Measurements from ENCODE around the gene SOHLH2.

The SOHLH2 gene

GRCh38 chr13:36147330-36147729 lies 67.0 kb downstream of the SOHLH2 start:
- no peaks in the 10 kb centered on the region for H3K9me3 ChIP-seq (ENCODE audit: low read length)
- H3K4me3 ChIP-seq (ENCODE audit: low read depth, low read length, poor library complexity, severe bottlenecking), result no peak overlapping the region
- no peaks in the 10 kb centered on the region for H3K36me3 ChIP-seq (ENCODE audit: insufficient read depth, low read length)
- H3K9me2 ChIP-seq (ENCODE audit: low read depth, low read length), result no peaks in the 10 kb centered on the region
- no peak overlapping the region for H2AFZ ChIP-seq (ENCODE audit: low read length)
- H3K4me1 ChIP-seq (ENCODE audit: insufficient read depth, low read length, severe bottlenecking), result no peaks in the 10 kb centered on the region
- no peak overlapping the region for H3K4me2 ChIP-seq (ENCODE audit: low read length)
- H3K9ac ChIP-seq (ENCODE audit: low read length), result no peak overlapping the region
- no peak overlapping the region for H3K27ac ChIP-seq (ENCODE audit: low read depth, low read length, poor library complexity, severe bottlenecking)
- no peaks in the 10 kb centered on the region for H3K27me3 ChIP-seq (ENCODE audit: insufficient read depth, low read length)
- no peaks in the 10 kb centered on the region for H4K20me1 ChIP-seq (ENCODE audit: insufficient read depth, low read length)
- no peaks in the 10 kb centered on the region for H3K79me2 ChIP-seq (ENCODE audit: insufficient read depth, low read length)
- TF ChIP-seq CTCF (IDR thresholded peaks at IDR 0.05; ENCODE audit: low read length), result no peak
- TF ChIP-seq EZH2 (IDR thresholded peaks at IDR 0.05; ENCODE audit: borderline replicate concordance, low read length), result no peak
- H3F3A ChIP-seq (ENCODE audit: insufficient read depth, low read length), result no peaks in the 10 kb centered on the region

- no peak for TF ChIP-seq EZH2 (IDR thresholded peaks at IDR 0.05; ENCODE audit: borderline replicate concordance, low read length)
- TF ChIP-seq CTCF (IDR thresholded peaks at IDR 0.05; ENCODE audit: low read length), result no peak
Observed at GRCh38 chr13:36146511-36147269, 67.7 kb downstream of the SOHLH2 start.

DNA sequence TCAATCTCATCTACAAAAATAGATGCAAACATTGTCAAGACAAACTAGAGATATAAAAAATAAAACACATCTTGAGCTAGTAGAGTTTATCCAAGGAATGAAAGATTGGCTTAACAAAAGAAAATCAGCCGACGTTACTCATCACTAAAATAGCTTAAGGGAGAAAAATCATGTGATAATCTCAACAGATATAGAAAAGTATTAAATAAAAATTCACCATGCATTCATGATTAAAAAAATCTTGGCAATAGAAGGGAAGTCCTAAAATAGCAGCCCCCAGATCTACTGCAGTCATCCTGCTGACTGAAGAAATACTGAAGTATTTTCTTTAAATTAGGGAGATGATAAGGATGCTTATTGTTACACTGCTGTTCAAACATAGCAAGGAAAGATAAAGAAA lies 70.6 kb downstream of the SOHLH2 start:
- TF ChIP-seq CTCF (IDR thresholded peaks at IDR 0.05; ENCODE audit: low read length), result no peak
- TF ChIP-seq EZH2 (IDR thresholded peaks at IDR 0.05; ENCODE audit: borderline replicate concordance, low read length), result no peak
- Histone ChIP-seq H3K36me3 (ENCODE audit: insufficient read depth, low read length) (no peaks in the 10 kb centered on the region), H3K4me2 (ENCODE audit: low read length) (no peak overlapping the region), H3K9ac (ENCODE audit: low read length) (no peak overlapping the region), H3K9me3 (ENCODE audit: low read length) (no peaks in the 10 kb centered on the region), H3K4me1 (ENCODE audit: insufficient read depth, low read length, severe bottlenecking) (no peaks in the 10 kb centered on the region), H2AFZ (ENCODE audit: low read length) (no peak overlapping the region), H3K27me3 (ENCODE audit: insufficient read depth, low read length) (no peaks in the 10 kb centered on the region), H3K9me2 (ENCODE audit: low read depth, low read length) (no peaks in the 10 kb centered on the region), H3K79me2 (ENCODE audit: insufficient read depth, low read length) (no peaks in the 10 kb centered on the region), H3K4me3 (ENCODE audit: low read depth, low read length, poor library complexity, severe bottlenecking) (no peak overlapping the region), H3K27ac (ENCODE audit: low read depth, low read length, poor library complexity, severe bottlenecking) (no peak overlapping the region), H4K20me1 (ENCODE audit: insufficient read depth, low read length) (no peaks in the 10 kb centered on the region), H3F3A (ENCODE audit: insufficient read depth, low read length) (no peaks in the 10 kb centered on the region)

More at GRCh38 chr13:36146511-36147269, 67.7 kb downstream of the SOHLH2 start:
- no peak overlapping the region for H3K9ac ChIP-seq (ENCODE audit: low read length)
- no peaks in the 10 kb centered on the region for H3K27me3 ChIP-seq (ENCODE audit: insufficient read depth, low read length)
- no peaks in the 10 kb centered on the region for H3K36me3 ChIP-seq (ENCODE audit: insufficient read depth, low read length)
- no peak overlapping the region for H2AFZ ChIP-seq (ENCODE audit: low read length)
- no peak overlapping the region for H3K27ac ChIP-seq (ENCODE audit: low read depth, low read length, poor library complexity, severe bottlenecking)
- no peaks in the 10 kb centered on the region for H3K79me2 ChIP-seq (ENCODE audit: insufficient read depth, low read length)
- H3F3A ChIP-seq (ENCODE audit: insufficient read depth, low read length), result no peaks in the 10 kb centered on the region
- H3K4me1 ChIP-seq (ENCODE audit: insufficient read depth, low read length, severe bottlenecking), result no peaks in the 10 kb centered on the region
- H3K9me3 ChIP-seq (ENCODE audit: low read length), result no peaks in the 10 kb centered on the region
- H4K20me1 ChIP-seq (ENCODE audit: insufficient read depth, low read length), result no peaks in the 10 kb centered on the region
- no peak overlapping the region for H3K4me2 ChIP-seq (ENCODE audit: low read length)
- no peak overlapping the region for H3K4me3 ChIP-seq (ENCODE audit: low read depth, low read length, poor library complexity, severe bottlenecking)
- no peaks in the 10 kb centered on the region for H3K9me2 ChIP-seq (ENCODE audit: low read depth, low read length)
